A549 (cell line): ENCODE results near the gene IFNA8. TPM values are rescaled to one million over a fixed set of nuclear protein-coding genes. Genes with fewer than 3 reads are reported as not detected.

Experiments
- ATAC-seq, 2 experiments: fragments of 200-7000 bp in 1 of 2; fragments of >200 bp in 1 of 2; cut with Nextera tagmentation in 1 of 2; cut with Tn5 transposase in 1 of 2; 3 replicates each; pipeline versions ENCODE4 v1.8.0 to v1.9.1; 2018 to 2020; ENCODE audit warnings: mild to moderate bottlenecking in 1 of 2, moderate library complexity in 1 of 2
- CTCF ChIA-PET: fragments of 300-600 bp; sonication (Branson Sonifier 250); formaldehyde crosslinking; extraction: SDS; loops from one replicate; lab custom pipeline; 2021; ENCODE audit warnings: antibody characterized with exemption, inconsistent platforms; lab: Yijun Ruan, JAX
- POLR2A ChIA-PET: fragments of 350-600 bp; formaldehyde crosslinking; extraction: SDS; loops from one replicate; lab custom pipeline; 2021; ENCODE audit warnings: antibody characterized with exemption, inconsistent platforms; lab: Yijun Ruan, JAX
- DNase-seq, 2 experiments: peaks; one replicate each; pipeline versions ENCODE4 v3.0.0 to v3.0.0-alpha.2; 2011 to 2016; ENCODE audit warnings: low read depth in 1 of 2, low spot score in 1 of 2
- FAIRE-seq: peaks from 2 replicates; lab custom pipeline; 2011; peaks lifted over from hg19 to GRCh38; lab: Jason Lieb, UNC
- H3K27ac ChIP-seq, 2 experiments: fragments of >200 bp; sonication (Bioruptor Twin); formaldehyde crosslinking; 3 replicates each; pipeline ENCODE4 v1.5.1; 2016 to 2017
- H3K4me1 ChIP-seq: fragments of >200 bp; sonication (Bioruptor Twin); formaldehyde crosslinking; 3 replicates; pipeline ENCODE4 v1.6.1; 2016
- H3K4me2 ChIP-seq: fragments of >200 bp; sonication (Bioruptor Twin); formaldehyde crosslinking; 3 replicates; pipeline ENCODE4 v1.6.1; 2016
- H3K4me3 ChIP-seq: fragments of >200 bp; sonication (Bioruptor Twin); formaldehyde crosslinking; 3 replicates; pipeline ENCODE4 v1.5.1; 2016
- H3K9me3 ChIP-seq: fragments of >200 bp; sonication (Bioruptor Twin); formaldehyde crosslinking; 3 replicates; pipeline ENCODE4 v1.6.1; 2016
- CBX2 ChIP-seq: fragments of 200-600 bp; sonication (generic); IDR thresholded peaks from 2 replicates; pipeline ENCODE4 v1.6.1; 2016; ENCODE audit warnings: low read depth, mild to moderate bottlenecking, borderline replicate concordance
- CBX8 ChIP-seq: fragments of 200-600 bp; sonication (generic); IDR thresholded peaks from 2 replicates; pipeline ENCODE4 v1.6.1; 2016
- CEBPB ChIP-seq, 2 experiments: fragments of >200 bp in 1 of 2; sonication (Bioruptor Twin) in 1 of 2; formaldehyde crosslinking in 1 of 2; IDR thresholded peaks; 2 replicates each; pipeline ENCODE4 v1.6.1; 2012 to 2016
- CTCF ChIP-seq: fragments of >200 bp; sonication (Bioruptor Twin); formaldehyde crosslinking; IDR thresholded peaks from 3 replicates; pipeline ENCODE4 v1.5.1; 2016
- FOSL2 ChIP-seq, 2 experiments: fragments of 450-650 bp in 1 of 2; fragments of >200 bp in 1 of 2; sonication (Bioruptor Twin) in 1 of 2; formaldehyde crosslinking; IDR thresholded peaks; 2 replicates each; pipeline versions ENCODE4 v1.5.0 to v1.6.1; 2016 to 2020; ENCODE audit warnings: mild to moderate bottlenecking in 1 of 2, moderate library complexity in 1 of 2
- HMGXB4 ChIP-seq: fragments of 250-450 bp; sonication (Bioruptor Pico); IDR thresholded peaks from 2 replicates; pipeline ENCODE4 v1.5.0; 2021; ENCODE audit warnings: mild to moderate bottlenecking, moderate library complexity, borderline replicate concordance
- HOXA7 ChIP-seq: fragments of 250-450 bp; sonication (Bioruptor Pico); IDR thresholded peaks from 2 replicates; pipeline ENCODE4 v1.5.0; 2020; ENCODE audit warnings: mild to moderate bottlenecking, moderate library complexity
- NFE2L2 ChIP-seq: fragments of 150-350 bp; conservative IDR thresholded peaks from 2 replicates; pipeline ENCODE4 v1.6.1; 2014; ENCODE audit warnings: low read length
- NR3C1 ChIP-seq: fragments of >200 bp; sonication (Bioruptor Twin); formaldehyde crosslinking; IDR thresholded peaks from 3 replicates; pipeline ENCODE4 v1.6.1; 2017
- PBX3 ChIP-seq: IDR thresholded peaks from 2 replicates; pipeline ENCODE4 v1.6.1; 2012
- PHF8 ChIP-seq: fragments of 200-600 bp; sonication (generic); IDR thresholded peaks from 2 replicates; pipeline ENCODE4 v1.6.1; 2016; ENCODE audit warnings: low read depth, mild to moderate bottlenecking, antibody characterized with exemption, moderate library complexity, borderline replicate concordance
- POLR2A ChIP-seq: IDR thresholded peaks from 2 replicates; pipeline ENCODE4 v1.6.1; 2012; ENCODE audit warnings: mild to moderate bottlenecking, low read length
- POLR2AphosphoS2 ChIP-seq: conservative IDR thresholded peaks from 2 replicates; pipeline ENCODE4 v1.6.1; 2012; ENCODE audit warnings: low read length, improper control_type of control experiment, inconsistent platforms
- RAD21 ChIP-seq, 2 experiments: fragments of >200 bp in 1 of 2; sonication (Bioruptor Twin) in 1 of 2; formaldehyde crosslinking in 1 of 2; IDR thresholded peaks in 1 of 2; conservative IDR thresholded peaks in 1 of 2; 2 replicates in 1 of 2; 3 replicates in 1 of 2; pipeline ENCODE4 v1.6.1; 2012 to 2018; ENCODE audit warnings: inconsistent platforms in 1 of 2
- RARB ChIP-seq: fragments of 250-450 bp; sonication (Bioruptor Pico); IDR thresholded peaks from 2 replicates; pipeline ENCODE4 v1.8.0; 2021; ENCODE audit warnings: mild to moderate bottlenecking, moderate library complexity
- SREBF2 ChIP-seq: fragments of 450-650 bp; IDR thresholded peaks from 2 replicates; pipeline ENCODE4 v1.6.1; 2014; ENCODE audit warnings: mild to moderate bottlenecking, moderate library complexity
- TFCP2L1 ChIP-seq: fragments of 250-450 bp; sonication (Bioruptor Pico); IDR thresholded peaks from 2 replicates; pipeline ENCODE4 v1.5.0; 2021; ENCODE audit warnings: mild to moderate bottlenecking
- ZFP36 ChIP-seq: fragments of 450-650 bp; IDR thresholded peaks from 2 replicates; pipeline ENCODE4 v1.6.1; 2014; ENCODE audit warnings: borderline replicate concordance; ENCODE audit not compliant: partially characterized antibody
- ZSCAN20 ChIP-seq: fragments of 250-450 bp; sonication (Bioruptor Pico); IDR thresholded peaks from 2 replicates; pipeline ENCODE4 v1.8.0; 2022; ENCODE audit warnings: mild to moderate bottlenecking, moderate library complexity
- WGBS: methylation state at CpG from one replicate; pipeline ENCODE4 v1.1.6; 2017; ENCODE audit errors: missing lambda C conversion rate; 5-methylcytosine and 5-hydroxymethylcytosine counted together
- polyA plus RNA-seq, 4 experiments: library from polyadenylated mRNA; depleted of rRNA in 3 of 4; stranded (reverse); fragments of >200 nt; fragmentation: RNase III in 1 of 4; extraction: RNeasy Plus Mini Kit Qiagen cat#74134 plus additional on column Dnase treatment in 1 of 4; gene quantifications; 2 replicates in 3 of 4; 3 replicates in 1 of 4; pipeline ENCODE4 v1.2.3, GENCODE V29; 2011 to 2017
- TF ChIP-seq, protein P1 (sequence below): fragments of >200 bp; sonication (Bioruptor Twin); formaldehyde crosslinking; IDR thresholded peaks from 2 replicates; pipeline ENCODE4 v1.6.1; 2016
- TF ChIP-seq, protein P2 (sequence below): fragments of 250-450 bp; sonication (Bioruptor Pico); IDR thresholded peaks from 2 replicates; pipeline ENCODE4 v1.5.0; 2020; ENCODE audit warnings: low read depth, mild to moderate bottlenecking, moderate library complexity

IFNA8 gene
- polyA plus RNA-seq, 2 of the 4 experiments (the other 2 are of a cell fraction): not detected

DNA sequence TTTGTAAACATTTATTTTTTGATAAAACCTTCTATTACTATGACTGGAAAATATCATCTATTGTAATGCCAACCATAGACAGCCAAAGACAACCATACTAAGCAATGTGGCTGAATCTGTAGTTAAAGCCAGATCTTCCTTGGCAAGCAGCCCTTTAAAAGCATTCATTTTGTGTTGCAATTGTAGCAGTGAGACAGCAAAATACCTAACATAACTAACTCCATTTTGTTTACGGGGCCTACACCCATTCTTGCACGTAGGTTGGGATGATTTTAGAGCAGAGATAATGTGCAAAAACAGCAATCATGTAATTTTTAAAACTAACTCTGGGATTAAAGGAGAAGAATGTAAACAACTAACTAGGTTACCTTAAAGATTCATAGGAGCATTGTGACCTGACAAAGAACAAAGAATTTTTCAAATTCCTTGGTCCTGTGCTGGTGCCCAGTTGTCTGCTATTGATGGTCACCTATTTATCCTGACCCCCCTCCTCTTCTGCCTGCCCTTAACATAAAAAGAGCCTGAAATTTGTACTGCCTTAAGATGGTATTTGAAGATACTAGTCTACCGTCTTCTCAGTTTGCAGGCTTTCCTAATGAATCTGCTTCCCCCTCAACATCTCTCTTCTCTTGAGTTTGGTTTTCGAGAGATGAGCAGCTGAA, 41.9 kb downstream of the IFNA8 start (continued):
- TF ChIP-seq PHF8 (no peak), HMGXB4 (CRISPR knock-in tag) (no peak), CBX8 (no peak), SREBF2 (no peak), ZFP36 (no peak), HOXA7 (CRISPR knock-in tag) (peak; percentile 73; the same call in 1 of the 2 replicates)

GRCh38 chr9:21452681-21453080, 43.8 kb downstream of the IFNA8 start:
- ATAC-seq: no peak
- no peak for DNase-seq
- no peak for FAIRE-seq
- CTCF ChIA-PET: interaction anchor here (1.1 kb wide), 1 partner anchor 17 kb away, joined by 3 read pairs; no protein-coding TSS in a partner anchor
- Histone ChIP-seq H3K27ac (no peak overlapping the region), H3K4me2 (no peak overlapping the region), H3K4me3 (no peak overlapping the region), H3K9me3 (no peaks in the 10 kb centered on the region), H3K4me1 (peaks cover 8% of the 10 kb centered on the region; the same call in 1 of the 3 replicates)
- no peak for TF ChIP-seq POLR2AphosphoS2
- TF ChIP-seq CBX2: no peak
- no peak for TF ChIP-seq CBX8
- TF ChIP-seq RARB (CRISPR knock-in tag): no peak
- no peak for TF ChIP-seq CEBPB (IDR thresholded peaks at IDR 0.05)
- no peak for TF ChIP-seq NFE2L2
- TF ChIP-seq FOSL2 (IDR thresholded peaks at IDR 0.05): no peak
- no peak for TF ChIP-seq FOSL2 (CRISPR knock-in tag; IDR thresholded peaks at IDR 0.05)
- no peak for TF ChIP-seq ZSCAN20
- TF ChIP-seq PHF8: no peak
- TF ChIP-seq CTCF: no peak
- TF ChIP-seq TFCP2L1 (CRISPR knock-in tag): no peak
- no peak for TF ChIP-seq PBX3
- no peak for TF ChIP-seq NR3C1
- no peak for TF ChIP-seq RAD21 (conservative IDR thresholded peaks at IDR 0.05 in 1 of 2, IDR thresholded peaks at IDR 0.05 in 1 of 2)
- WGBS: 86% methylated on average over 4 of the region's 4 CpGs
- POLR2A ChIA-PET: no interaction called here

DNA sequence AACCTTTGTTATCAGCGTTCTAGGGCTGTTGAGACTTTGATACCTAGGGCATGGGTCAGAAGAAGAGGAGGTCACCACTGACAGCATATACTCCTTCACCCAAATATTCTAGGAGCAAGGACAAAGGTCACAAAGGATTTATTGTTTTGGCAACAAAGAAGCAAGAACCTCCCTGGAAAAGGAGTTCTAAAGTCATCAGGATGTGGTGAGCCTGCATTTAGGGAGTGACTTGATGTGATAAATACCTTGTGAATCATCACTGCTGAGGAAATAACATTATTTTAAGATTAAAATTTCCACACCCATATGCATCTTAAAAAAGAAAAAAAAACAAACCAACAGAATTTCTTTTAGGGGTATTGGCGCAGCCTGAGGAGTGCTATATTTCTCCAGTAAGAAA, 45.2 kb downstream of the IFNA8 start:
- TF ChIP-seq HOXA7 (CRISPR knock-in tag) (no peak), RAD21 (conservative IDR thresholded peaks at IDR 0.05 in 1 of 2, IDR thresholded peaks at IDR 0.05 in 1 of 2) (no peak), CTCF (no peak), POLR2A (no peak)
- TF ChIP-seq, protein P1, sequence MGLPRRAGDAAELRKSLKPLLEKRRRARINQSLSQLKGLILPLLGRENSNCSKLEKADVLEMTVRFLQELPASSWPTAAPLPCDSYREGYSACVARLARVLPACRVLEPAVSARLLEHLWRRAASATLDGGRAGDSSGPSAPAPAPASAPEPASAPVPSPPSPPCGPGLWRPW: no peak
- TF ChIP-seq, protein P2, sequence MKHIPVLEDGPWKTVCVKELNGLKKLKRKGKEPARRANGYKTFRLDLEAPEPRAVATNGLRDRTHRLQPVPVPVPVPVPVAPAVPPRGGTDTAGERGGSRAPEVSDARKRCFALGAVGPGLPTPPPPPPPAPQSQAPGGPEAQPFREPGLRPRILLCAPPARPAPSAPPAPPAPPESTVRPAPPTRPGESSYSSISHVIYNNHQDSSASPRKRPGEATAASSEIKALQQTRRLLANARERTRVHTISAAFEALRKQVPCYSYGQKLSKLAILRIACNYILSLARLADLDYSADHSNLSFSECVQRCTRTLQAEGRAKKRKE (CRISPR knock-in tag): no peak
- no peak overlapping the region for H3K27ac ChIP-seq
- DNase-seq: no peak
- no peaks in the 10 kb centered on the region for H3K9me3 ChIP-seq
- H3K4me1 ChIP-seq: peaks cover 8% of the 10 kb centered on the region; the same call in 1 of the 3 replicates
- H3K4me2 ChIP-seq: no peak overlapping the region
- no peak for FAIRE-seq
- ChIA-PET POLR2A (no interaction called here), CTCF (interaction anchor here (0.9 to 1.4 kb wide), 2 partner anchors 20 to 218 kb away, joined by 4 to 5 read pairs; no protein-coding TSS in a partner anchor)
- ATAC-seq: no peak
- WGBS: 95% methylated on average over 2 of the region's 2 CpGs
- H3K4me3 ChIP-seq: no peak overlapping the region
